HCT116 (cell line): Measurements from ENCODE around the gene GALNT17. TPM values are rescaled to one million over a fixed set of nuclear protein-coding genes. Genes with fewer than 3 reads are reported as not detected.

Experiments used
- ATAC-seq: fragments of 200-7000 bp; cut with Tn5 transposase; 2 replicates; pipeline ENCODE4 v1.9.1; 2020; ENCODE audit warnings: mild to moderate bottlenecking, moderate library complexity
- BruUV-seq: library from RNA; stranded (reverse); fragments of 400-500 nt; replicated peaks from 2 replicates; lab custom pipeline; 2021; lab: Mats Ljungman, UMichigan
- CTCF ChIA-PET: fragments of 300-600 bp; sonication (Branson Sonifier 250); formaldehyde crosslinking; loops from one replicate; lab custom pipeline; 2021; ENCODE audit warnings: antibody characterized with exemption; lab: Charles Lee
- POLR2A ChIA-PET: fragments of 300-600, 350-600 bp; sonication (Branson Sonifier 250); formaldehyde crosslinking; loops from one replicate; lab custom pipeline; 2021; ENCODE audit warnings: antibody characterized with exemption; lab: Charles Lee
- RAD21 ChIA-PET, 2 experiments: fragments of 300-600 bp; sonication (Branson Sonifier 250); formaldehyde crosslinking; loops; one replicate each; lab custom pipeline; 2023; ENCODE audit warnings: low total read pairs in 2 of 2; ENCODE audit not compliant: uncharacterized antibody in 2 of 2, unreplicated experiment in 2 of 2, low non-redundant PET in 1 of 2; lab: Charles Lee
- DNase-seq: peaks from one replicate; pipeline ENCODE4 v3.0.0-alpha.2; 2010; ENCODE audit warnings: low read depth, low spot score
- H2AFZ ChIP-seq: fragments of 200-600 bp; shearing (Covaris generic), sonication (generic); 2 replicates; pipeline ENCODE4 v1.6.1; 2017; ENCODE audit warnings: low read depth, mixed run types, mixed read lengths, antibody characterized with exemption, low read length; ENCODE audit not compliant: poor library complexity, severe bottlenecking
- H3K27ac ChIP-seq: 2 replicates; pipeline ENCODE4 v1.5.1; 2012; ENCODE audit warnings: low read depth, low read length
- H3K27me3 ChIP-seq: fragments of 200-600 bp; sonication (generic); 2 replicates; pipeline ENCODE4 v1.6.1; 2016; ENCODE audit warnings: mixed run types, low read length, mixed read lengths; ENCODE audit not compliant: insufficient read depth
- H3K36me3 ChIP-seq, 2 experiments: fragments of 200-500 bp in 1 of 2; fragments of 200-600 bp in 1 of 2; sonication (Bioruptor generic) in 1 of 2; sonication (generic) in 1 of 2; 2 replicates each; pipeline versions ENCODE4 v1.5.1 to v1.6.1; 2014 to 2016; ENCODE audit warnings: low read length in 2 of 2, inconsistent platforms in 1 of 2, mixed read lengths in 1 of 2, mixed run types in 1 of 2; ENCODE audit not compliant: insufficient read depth in 2 of 2, control insufficient read depth in 1 of 2
- H3K4me1 ChIP-seq, 2 experiments: fragments of 200-600 bp in 1 of 2; sonication (generic) in 1 of 2; 2 replicates each; pipeline versions ENCODE4 v1.5.1 to v1.6.1; 2012 to 2017; ENCODE audit warnings: low read length in 2 of 2, inconsistent platforms in 1 of 2, mild to moderate bottlenecking in 1 of 2, mixed read lengths in 1 of 2, mixed run types in 1 of 2, moderate library complexity in 1 of 2; ENCODE audit not compliant: insufficient read depth in 2 of 2, control insufficient read depth in 1 of 2
- H3K4me2 ChIP-seq: fragments of 200-600 bp; sonication (generic); 2 replicates; pipeline ENCODE4 v1.6.1; 2017; ENCODE audit warnings: mixed run types, low read length, mixed read lengths
- H3K4me3 ChIP-seq, 2 experiments: fragments of 200-600 bp in 1 of 2; sonication (generic) in 1 of 2; replicated peaks in 1 of 2; 2 replicates each; pipeline ENCODE4 v1.5.1; 2011 to 2016; ENCODE audit warnings: low read length in 2 of 2, control low read depth in 1 of 2, low read depth in 1 of 2, mild to moderate bottlenecking in 1 of 2, mixed read lengths in 1 of 2, mixed run types in 1 of 2
- H3K79me2 ChIP-seq: fragments of 200-600 bp; sonication (generic); 2 replicates; pipeline ENCODE4 v1.6.1; 2017; ENCODE audit warnings: mild to moderate bottlenecking, mixed run types, low read length, moderate library complexity, mixed read lengths; ENCODE audit not compliant: insufficient read depth
- H3K9ac ChIP-seq: fragments of 200-600 bp; sonication (generic); 2 replicates; pipeline ENCODE4 v1.6.1; 2016; ENCODE audit warnings: low read length, mixed read lengths
- H3K9me2 ChIP-seq: fragments of 200-600 bp; sonication (generic), shearing (Covaris generic); 2 replicates; pipeline ENCODE4 v1.6.1; 2017; ENCODE audit warnings: mixed run types, mild to moderate bottlenecking, moderate library complexity; ENCODE audit not compliant: insufficient read depth
- H3K9me3 ChIP-seq, 2 experiments: fragments of 200-500 bp in 1 of 2; fragments of 200-600 bp in 1 of 2; sonication (Bioruptor generic) in 1 of 2; sonication (generic) in 1 of 2; 2 replicates each; pipeline ENCODE4 v1.6.1; 2014 to 2017; ENCODE audit warnings: low read length in 2 of 2, mixed read lengths in 2 of 2, inconsistent platforms in 1 of 2, low read depth in 1 of 2, mild to moderate bottlenecking in 1 of 2, mixed run types in 1 of 2, moderate library complexity in 1 of 2; ENCODE audit not compliant: control insufficient read depth in 1 of 2, insufficient read depth in 1 of 2
- H4K20me1 ChIP-seq: fragments of 200-600 bp; sonication (generic), shearing (Covaris generic); 2 replicates; pipeline ENCODE4 v1.6.1; 2017; ENCODE audit warnings: mixed run types, mild to moderate bottlenecking, moderate library complexity; ENCODE audit not compliant: insufficient read depth
- CEBPB ChIP-seq: IDR thresholded peaks from 2 replicates; pipeline ENCODE4 v1.6.1; 2012; ENCODE audit warnings: low read depth
- CTCF ChIP-seq, 3 experiments: fragments of 200-600 bp in 1 of 3; sonication (generic) in 1 of 3; IDR thresholded peaks in 2 of 3; conservative IDR thresholded peaks in 1 of 3; 2 replicates each; pipeline ENCODE4 v1.5.1; 2012 to 2017; ENCODE audit warnings: low read depth in 2 of 3, low read length in 2 of 3, antibody characterized with exemption in 1 of 3, borderline replicate concordance in 1 of 3, control low read depth in 1 of 3, mild to moderate bottlenecking in 1 of 3, mixed read lengths in 1 of 3, mixed run types in 1 of 3, moderate library complexity in 1 of 3; ENCODE audit not compliant: insufficient read depth in 1 of 3
- EGR1 ChIP-seq: IDR thresholded peaks from 2 replicates; pipeline ENCODE4 v1.6.1; 2012; ENCODE audit warnings: low read depth
- ELF1 ChIP-seq: IDR thresholded peaks from 2 replicates; pipeline ENCODE4 v1.6.1; 2012; ENCODE audit warnings: low read depth, borderline replicate concordance
- EZH2 ChIP-seq: fragments of 200-600 bp; sonication (generic); IDR thresholded peaks from 2 replicates; pipeline ENCODE4 v1.6.1; 2017; ENCODE audit warnings: antibody characterized with exemption, mixed run types
- EZH2phosphoT487 ChIP-seq: fragments of 200-600 bp; IDR thresholded peaks from 2 replicates; pipeline ENCODE4 v1.6.1; 2018; ENCODE audit warnings: antibody characterized with exemption, borderline replicate concordance
- FOSL1 ChIP-seq: IDR thresholded peaks from 2 replicates; pipeline ENCODE4 v1.6.1; 2012; ENCODE audit warnings: low read depth
- POLR2A ChIP-seq: IDR thresholded peaks from 2 replicates; pipeline ENCODE4 v1.7.0; 2011; ENCODE audit warnings: borderline replicate concordance; ENCODE audit not compliant: insufficient read depth, insufficient read length; ENCODE audit errors: extremely low read depth
- POLR2AphosphoS5 ChIP-seq: IDR thresholded peaks from 2 replicates; pipeline ENCODE4 v1.6.1; 2011; ENCODE audit warnings: mild to moderate bottlenecking, low read depth, low read length, moderate library complexity
- RAD21 ChIP-seq: IDR thresholded peaks from 2 replicates; pipeline ENCODE4 v1.6.1; 2012; ENCODE audit warnings: low read depth, mild to moderate bottlenecking
- SP1 ChIP-seq: IDR thresholded peaks from 2 replicates; pipeline ENCODE4 v1.6.1; 2012; ENCODE audit warnings: low read depth
- SRF ChIP-seq: IDR thresholded peaks from 2 replicates; pipeline ENCODE4 v1.6.1; 2012; ENCODE audit warnings: low read depth
- TCF7L2 ChIP-seq: IDR thresholded peaks from 2 replicates; pipeline ENCODE4 v1.7.0; 2011; ENCODE audit warnings: borderline replicate concordance, inconsistent platforms; ENCODE audit not compliant: insufficient read depth, insufficient read length; ENCODE audit errors: extremely low read depth
- ZBTB33 ChIP-seq: IDR thresholded peaks from 2 replicates; pipeline ENCODE4 v1.6.1; 2011; ENCODE audit warnings: mild to moderate bottlenecking, low read length, moderate library complexity; ENCODE audit not compliant: insufficient replicate concordance; ENCODE audit errors: extremely low read depth
- ZFX ChIP-seq: fragments of 450-650 bp; IDR thresholded peaks from 2 replicates; pipeline ENCODE4 v1.6.1; 2017
- ZNF274 ChIP-seq: fragments of 200-500 bp; sonication (Bioruptor generic); IDR thresholded peaks from 2 replicates; pipeline ENCODE4 v1.6.1; 2014; ENCODE audit warnings: mild to moderate bottlenecking, low read depth, low read length, inconsistent platforms
- intact Hi-C: fragments of 100-400 bp; cut with micrococcal nuclease; formaldehyde crosslinking; loops from 2 replicates; pipeline ENCODE4 v1.10.0; 2022
- total RNA-seq: library from RNA; stranded (reverse); gene quantifications from one replicate; pipeline ENCODE4 v1.2.1, GENCODE V29; 2021; ENCODE audit not compliant: unreplicated experiment
- TF ChIP-seq, protein P1 (sequence below): IDR thresholded peaks from 2 replicates; pipeline ENCODE4 v1.6.1; 2012

The GALNT17 gene
- total RNA-seq, 1 experiment from 2014 or later = not detected

- DNase-seq (no peak), ATAC-seq (no peak)
- H3K36me3 ChIP-seq = no peaks in the 10 kb centered on the region
- no peaks in the 10 kb centered on the region for H3K4me1 ChIP-seq
- no peaks in the 10 kb centered on the region for H3K9me2 ChIP-seq
- ChIA-PET POLR2A (no interaction called here), CTCF (no interaction called here), RAD21 (no interaction called here)
- no peak overlapping the region for H2AFZ ChIP-seq
- TF ChIP-seq, protein P1, sequence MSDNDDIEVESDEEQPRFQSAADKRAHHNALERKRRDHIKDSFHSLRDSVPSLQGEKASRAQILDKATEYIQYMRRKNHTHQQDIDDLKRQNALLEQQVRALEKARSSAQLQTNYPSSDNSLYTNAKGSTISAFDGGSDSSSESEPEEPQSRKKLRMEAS = no peak
- TF ChIP-seq ZNF274 (no peak), SP1 (no peak), POLR2AphosphoS5 (no peak), EZH2phosphoT487 (no peak), ZFX (no peak), RAD21 (no peak)
- H3K27me3 ChIP-seq = no peaks in the 10 kb centered on the region
- H3K27ac ChIP-seq = no peak overlapping the region
- no TSS peak for BruUV-seq
- no peaks in the 10 kb centered on the region for H3K79me2 ChIP-seq
- no peaks in the 10 kb centered on the region for H4K20me1 ChIP-seq
- H3K9me3 ChIP-seq = peaks cover 0 to 15% of the 10 kb centered on the region in 2 experiments; a peak in 2 of 4 replicates
- H3K4me3 ChIP-seq = no peak overlapping the region
- no peak overlapping the region for H3K4me2 ChIP-seq
- no peak overlapping the region for H3K9ac ChIP-seq
- intact Hi-C loops = no loop called here
Measured at GRCh38 chr7:71535616-71536015, 403.7 kb downstream of the GALNT17 start.

DNA sequence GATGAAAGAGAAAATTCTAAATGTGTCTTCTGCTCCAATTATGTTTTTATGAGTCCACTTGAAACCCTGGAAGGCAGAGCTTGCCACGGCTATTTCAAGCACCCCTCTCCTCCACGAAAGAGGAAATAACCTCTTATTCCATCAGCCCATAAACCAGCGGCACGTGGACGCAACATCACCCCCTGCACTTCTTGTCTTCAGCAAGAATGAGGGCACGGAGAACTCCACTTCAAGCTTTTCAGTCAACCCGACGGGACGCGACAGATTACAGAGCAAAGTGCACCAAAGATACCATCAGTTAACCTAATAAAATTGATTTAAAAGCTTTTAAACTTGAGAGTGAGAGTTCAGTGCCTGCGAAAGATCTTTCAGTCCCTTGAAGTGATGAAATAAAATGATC is 406.3 kb downstream of the GALNT17 start:
- H2AFZ ChIP-seq = no peak overlapping the region
- CTCF ChIA-PET = no interaction called here
- no TSS peak for BruUV-seq
- POLR2A ChIA-PET = no interaction called here
- RAD21 ChIA-PET = no interaction called here
- no peak overlapping the region for H3K4me3 ChIP-seq
- peaks cover 0 to 13% of the 10 kb centered on the region in 2 experiments; a peak in 2 of 4 replicates for H3K9me3 ChIP-seq
- H3K9me2 ChIP-seq = no peaks in the 10 kb centered on the region
- no peak for DNase-seq
- no peak overlapping the region for H3K4me2 ChIP-seq
- no peaks in the 10 kb centered on the region for H3K36me3 ChIP-seq
- H3K9ac ChIP-seq = no peak overlapping the region
- H3K27me3 ChIP-seq = no peaks in the 10 kb centered on the region
- no peaks in the 10 kb centered on the region for H3K4me1 ChIP-seq
- H3K79me2 ChIP-seq = no peaks in the 10 kb centered on the region
- no peak overlapping the region for H3K27ac ChIP-seq
- intact Hi-C loops = no loop called here
- H4K20me1 ChIP-seq = no peaks in the 10 kb centered on the region
- ATAC-seq = no peak
- TF ChIP-seq CEBPB (no peak), EGR1 (no peak), SP1 (no peak), CTCF (IDR thresholded peaks at IDR 0.05 in 2 of 3, conservative IDR thresholded peaks at IDR 0.05 in 1 of 3; ENCODE audit: borderline replicate concordance in 1 of 3, insufficient read depth in 1 of 3, low read depth in 2 of 3, low read length in 2 of 3) (no peak), POLR2A (no peak), TCF7L2 (no peak), ZFX (no peak), EZH2 (no peak), ZNF274 (no peak), EZH2phosphoT487 (no peak), SRF (no peak), ELF1 (no peak), ZBTB33 (no peak), FOSL1 (no peak)
- TF ChIP-seq, protein P1 = no peak
